IMR-90 (cell line): ENCODE data around the gene SAXO1. TPM values are rescaled to one million over a fixed set of nuclear protein-coding genes. Genes with fewer than 3 reads are reported as not detected.

ENCODE experiments used
- ATAC-seq: fragments of 200-7000 bp; cut with Tn5 transposase; 2 replicates; pipeline ENCODE4 v1.9.1; 2020; ENCODE audit warnings: low read depth, mild to moderate bottlenecking, moderate library complexity
- BruUV-seq: library from RNA; stranded (reverse); fragments of 400-500 nt; replicated peaks from 2 replicates; lab custom pipeline; 2021; lab: Mats Ljungman, UMichigan
- CTCF ChIA-PET: fragments of 300-600 bp; formaldehyde crosslinking; extraction: SDS; loops from one replicate; lab custom pipeline; 2021; ENCODE audit warnings: antibody characterized with exemption; lab: Yijun Ruan, JAX
- POLR2A ChIA-PET: fragments of 300-600 bp; sonication (Branson Sonifier 250); formaldehyde crosslinking; loops from one replicate; lab custom pipeline; 2022; ENCODE audit warnings: antibody characterized with exemption; ENCODE audit not compliant: unreplicated experiment; lab: Charles Lee
- DNase-seq: peaks from one replicate; pipeline ENCODE4 v3.0.0; 2013
- H2AFZ ChIP-seq: replicated peaks from 2 replicates; pipeline ENCODE3; 2013; ENCODE audit warnings: low read length, mild to moderate bottlenecking; ENCODE audit not compliant: poor library complexity
- H2AK5ac ChIP-seq: 2 replicates; pipeline ENCODE4 v1.6.1; 2013; ENCODE audit warnings: low read depth, low read length, inconsistent platforms
- H2AK9ac ChIP-seq: replicated peaks from 2 replicates; pipeline ENCODE3; 2013; ENCODE audit warnings: mild to moderate bottlenecking, low read depth, low read length, moderate library complexity; ENCODE audit not compliant: poor library complexity
- H2BK120ac ChIP-seq: 2 replicates; pipeline ENCODE4 v1.6.1; 2013; ENCODE audit warnings: low read depth, low read length, inconsistent platforms
- H2BK15ac ChIP-seq: 3 replicates; pipeline ENCODE4 v1.6.1; 2013; ENCODE audit warnings: low read depth, low read length, inconsistent platforms
- H2BK20ac ChIP-seq: 2 replicates; pipeline ENCODE4 v1.6.1; 2013; ENCODE audit warnings: low read depth, mild to moderate bottlenecking, inconsistent platforms, low read length, moderate library complexity
- H2BK5ac ChIP-seq: 2 replicates; pipeline ENCODE4 v1.6.1; 2013; ENCODE audit warnings: mild to moderate bottlenecking, low read depth, low read length, inconsistent platforms; ENCODE audit not compliant: poor library complexity, severe bottlenecking
- H3K14ac ChIP-seq: replicated peaks from 2 replicates; pipeline ENCODE4 v1.6.1; 2013; ENCODE audit warnings: low read depth, low read length, inconsistent platforms
- H3K18ac ChIP-seq: 2 replicates; pipeline ENCODE4 v1.6.1; 2013; ENCODE audit warnings: low read depth, low read length, control low read depth
- H3K23ac ChIP-seq: 2 replicates; pipeline ENCODE4 v1.6.1; 2013; ENCODE audit warnings: low read depth, low read length, inconsistent platforms
- H3K27ac ChIP-seq: 2 replicates; pipeline ENCODE4 v1.5.1; 2013; ENCODE audit warnings: mild to moderate bottlenecking, control low read depth, low read length; ENCODE audit not compliant: insufficient read depth
- H3K27me3 ChIP-seq: 2 replicates; pipeline ENCODE4 v1.6.1; 2013; ENCODE audit warnings: low read length; ENCODE audit not compliant: control insufficient read depth, insufficient read depth
- H3K36me3 ChIP-seq: 2 replicates; pipeline ENCODE4 v1.6.1; 2013; ENCODE audit warnings: low read length, mixed read lengths; ENCODE audit not compliant: control insufficient read depth, insufficient read depth
- H3K4ac ChIP-seq: 2 replicates; pipeline ENCODE4 v1.6.1; 2013; ENCODE audit warnings: low read depth, low read length, inconsistent platforms
- H3K4me1 ChIP-seq: 2 replicates; pipeline ENCODE4 v1.6.1; 2013; ENCODE audit warnings: low read length, mixed read lengths; ENCODE audit not compliant: control insufficient read depth, insufficient read depth
- H3K4me2 ChIP-seq: 2 replicates; pipeline ENCODE4 v1.6.1; 2013; ENCODE audit warnings: low read depth, mild to moderate bottlenecking, control low read depth, low read length, moderate library complexity
- H3K4me3 ChIP-seq: 2 replicates; pipeline ENCODE4 v1.5.1; 2013; ENCODE audit warnings: low read depth, mild to moderate bottlenecking, control low read depth, low read length, moderate library complexity; ENCODE audit not compliant: insufficient read depth
- H3K56ac ChIP-seq: 2 replicates; pipeline ENCODE4 v1.6.1; 2013; ENCODE audit warnings: low read length, inconsistent platforms; ENCODE audit not compliant: insufficient read depth; ENCODE audit errors: extremely low read depth
- H3K79me1 ChIP-seq, 2 experiments: 2 replicates each; pipeline ENCODE4 v1.6.1; 2013; ENCODE audit warnings: low read length in 2 of 2, inconsistent platforms in 1 of 2, low read depth in 1 of 2
- H3K9ac ChIP-seq: 2 replicates; pipeline ENCODE4 v1.6.1; 2013; ENCODE audit warnings: low read depth, low read length, control low read depth
- H3K9me1 ChIP-seq: 2 replicates; pipeline ENCODE4 v1.6.1; 2013; ENCODE audit warnings: low read length, inconsistent platforms; ENCODE audit not compliant: insufficient read depth
- H3K9me3 ChIP-seq: 2 replicates; pipeline ENCODE4 v1.6.1; 2013; ENCODE audit warnings: low read length; ENCODE audit not compliant: control insufficient read depth, insufficient read depth
- H4K20me1 ChIP-seq: 2 replicates; pipeline ENCODE4 v1.6.1; 2013; ENCODE audit warnings: low read length, inconsistent platforms; ENCODE audit not compliant: insufficient read depth
- H4K5ac ChIP-seq: 2 replicates; pipeline ENCODE4 v1.6.1; 2013; ENCODE audit warnings: mild to moderate bottlenecking, low read depth, low read length, control low read depth
- H4K8ac ChIP-seq, 2 experiments: 2 replicates each; pipeline ENCODE4 v1.6.1; 2013; ENCODE audit warnings: low read depth in 2 of 2, low read length in 2 of 2, control low read depth in 1 of 2, inconsistent platforms in 1 of 2
- H4K91ac ChIP-seq: 2 replicates; pipeline ENCODE4 v1.6.1; 2013; ENCODE audit warnings: low read depth, low read length, inconsistent platforms; ENCODE audit not compliant: insufficient read depth
- BHLHE40 ChIP-seq: fragments of 150-350 bp; IDR thresholded peaks from 2 replicates; pipeline ENCODE4 v1.6.1; 2016; ENCODE audit warnings: mild to moderate bottlenecking, low read depth, low read length
- CEBPB ChIP-seq: IDR thresholded peaks from 2 replicates; pipeline ENCODE4 v1.6.1; 2012; ENCODE audit warnings: low read depth, low read length, improper control_type of control experiment
- CHD1 ChIP-seq: IDR thresholded peaks from 2 replicates; pipeline ENCODE4 v1.6.1; 2012; ENCODE audit warnings: low read depth, low read length, improper control_type of control experiment
- ELK1 ChIP-seq: fragments of 150-350 bp; IDR thresholded peaks from 2 replicates; pipeline ENCODE4 v1.6.1; 2016; ENCODE audit warnings: low read depth, mild to moderate bottlenecking, low read length, moderate library complexity, borderline replicate concordance
- FOS ChIP-seq: fragments of 150-350 bp; IDR thresholded peaks from 2 replicates; pipeline ENCODE4 v1.6.1; 2016; ENCODE audit warnings: low read depth, low read length
- MAFK ChIP-seq: IDR thresholded peaks from 2 replicates; pipeline ENCODE4 v1.6.1; 2012; ENCODE audit warnings: low read depth, low read length, improper control_type of control experiment
- MXI1 ChIP-seq: IDR thresholded peaks from 2 replicates; pipeline ENCODE4 v1.6.1; 2012; ENCODE audit warnings: low read depth, mild to moderate bottlenecking, low read length, moderate library complexity, borderline replicate concordance
- NFE2L2 ChIP-seq: fragments of 150-350 bp; IDR thresholded peaks from 2 replicates; pipeline ENCODE4 v1.6.1; 2016; ENCODE audit warnings: low read depth, mild to moderate bottlenecking, low read length
- RAD21 ChIP-seq: IDR thresholded peaks from 2 replicates; pipeline ENCODE4 v1.6.1; 2012; ENCODE audit warnings: low read length, improper control_type of control experiment
- SMC3 ChIP-seq: fragments of 150-350 bp; IDR thresholded peaks from 2 replicates; pipeline ENCODE4 v1.6.1; 2016; ENCODE audit warnings: low read depth, mild to moderate bottlenecking, antibody characterized with exemption, low read length, moderate library complexity
- WGBS, 2 experiments: methylation state at CpG; one replicate each; pipeline versions ENCODE4 v1.1.5 to v1.1.7; 2013; ENCODE audit warnings: missing lambda C conversion rate in 2 of 2; ENCODE audit not compliant: insufficient read length in 1 of 2; ENCODE audit errors: extremely low coverage in 2 of 2; 5-methylcytosine and 5-hydroxymethylcytosine counted together
- dilution Hi-C: fragments of 300-500 bp; cut with HindIII; formaldehyde crosslinking; loops from one replicate; pipeline ENCODE4 v1.14.3; 2018; ENCODE audit warnings: low sequenced_read_pairs; ENCODE audit not compliant: unreplicated experiment
- in situ Hi-C: fragments of 300-500 bp; cut with MboI; formaldehyde crosslinking; loops from 3 replicates; pipeline ENCODE4 v1.14.3; 2019; ENCODE audit warnings: low sequenced_read_pairs, inconsistent platforms, mixed read lengths
- intact Hi-C: fragments of 100-400 bp; cut with micrococcal nuclease; formaldehyde crosslinking; loops from 2 replicates; pipeline ENCODE4 v1.10.0; 2022
- polyA plus RNA-seq, 3 experiments: library from polyadenylated mRNA; depleted of rRNA; stranded (reverse); fragments of >200 nt; gene quantifications; 2 replicates each; pipeline ENCODE4 v1.2.3, GENCODE V29; 2012; ENCODE audit warnings: low replicate concordance in 1 of 3
- total RNA-seq: library from RNA; depleted of rRNA; stranded (reverse); fragments of >200 nt; gene quantifications from 2 replicates; pipeline ENCODE4 v1.2.3, GENCODE V29; 2012
- TF ChIP-seq, protein P1 (sequence below): fragments of 150-350 bp; IDR thresholded peaks from 2 replicates; pipeline ENCODE4 v1.6.1; 2017; ENCODE audit warnings: mild to moderate bottlenecking, antibody characterized with exemption, low read length, low read depth

The SAXO1 gene
- total and polyA plus RNA-seq, 2 of the 4 experiments (the other 2 are of a cell fraction), result not detected

DNA sequence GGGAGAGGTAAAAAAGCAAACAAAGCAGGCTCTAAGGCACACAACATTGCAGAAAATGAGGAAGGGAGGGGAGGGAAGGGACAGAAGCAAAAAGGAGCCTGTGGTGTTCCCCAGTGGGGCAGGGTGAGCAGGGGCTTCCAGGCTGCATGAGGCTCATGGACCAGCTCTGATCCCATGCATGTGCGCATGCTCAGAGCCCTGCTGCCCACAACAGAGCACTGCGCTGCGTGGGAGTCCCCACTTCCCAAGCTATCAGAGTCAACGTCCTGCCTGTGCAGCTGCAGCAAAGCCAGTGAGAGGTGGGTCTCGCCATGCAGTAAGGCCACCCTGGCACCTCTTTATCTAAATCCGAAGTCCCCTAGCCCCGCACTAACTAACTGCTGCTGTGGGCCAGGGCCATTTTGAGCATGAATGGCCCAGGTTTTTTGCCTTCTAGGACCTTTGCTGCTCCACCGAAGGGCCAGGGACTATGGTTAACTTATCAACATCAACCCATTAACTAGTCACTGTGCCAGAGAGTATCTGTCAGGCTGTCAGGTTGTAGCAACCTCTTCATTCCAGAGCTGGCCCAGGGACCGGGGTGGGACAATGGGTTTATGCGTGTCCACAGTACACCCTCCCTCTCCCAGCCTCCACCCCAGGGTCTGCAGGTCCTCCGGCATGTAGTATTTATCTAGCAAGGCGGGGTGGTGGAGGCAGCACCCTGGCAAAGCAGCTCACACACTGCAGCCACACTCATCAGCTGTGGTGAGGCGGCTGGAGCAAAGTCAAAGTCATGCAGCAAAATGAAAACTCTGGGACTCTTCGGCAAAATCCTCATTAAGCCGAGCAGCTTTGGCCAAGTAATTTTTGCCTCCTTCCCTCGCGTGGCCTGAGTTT is 123.6 kb downstream of the SAXO1 start (continued):
- TF ChIP-seq SMC3, result no peak
- no peak for TF ChIP-seq FOS

GRCh38 chr9:18907927-18908625 is 124.9 kb downstream of the SAXO1 start:
- H4K5ac ChIP-seq, result no peak overlapping the region
- no peaks in the 10 kb centered on the region for H3K27me3 ChIP-seq
- H2AFZ ChIP-seq, result no peak overlapping the region
- H2BK20ac ChIP-seq, result 0 out of 2 replicates have a peak overlapping the region, but pooled peaks have one; percentile 24
- in situ Hi-C loops, result no loop called here
- no peaks in the 10 kb centered on the region for H4K20me1 ChIP-seq
- ChIA-PET POLR2A (no interaction called here), CTCF (no interaction called here)
- ATAC-seq (no peak), DNase-seq (no peak)
- intact Hi-C loops, result no loop called here
- no peak overlapping the region for H3K14ac ChIP-seq
- H3K18ac ChIP-seq, result no peak overlapping the region
- H3K23ac ChIP-seq, result no peak overlapping the region
- dilution Hi-C loops, result no loop called here
- H3K4me1 ChIP-seq, result peaks cover 19% of the 10 kb centered on the region
- H3K9me1 ChIP-seq, result peaks cover 12% of the 10 kb centered on the region
- no peaks in the 10 kb centered on the region for H3K79me1 ChIP-seq
- no peaks in the 10 kb centered on the region for H3K9me3 ChIP-seq
- H3K27ac ChIP-seq, result no peak overlapping the region
- TF ChIP-seq NFE2L2, result no peak
- no peak for TF ChIP-seq CHD1
- no peak for TF ChIP-seq MXI1
- TF ChIP-seq ELK1, result no peak
- no peak for TF ChIP-seq FOS
- TF ChIP-seq SMC3, result no peak
- no peak for TF ChIP-seq CEBPB
- TF ChIP-seq, protein P1, sequence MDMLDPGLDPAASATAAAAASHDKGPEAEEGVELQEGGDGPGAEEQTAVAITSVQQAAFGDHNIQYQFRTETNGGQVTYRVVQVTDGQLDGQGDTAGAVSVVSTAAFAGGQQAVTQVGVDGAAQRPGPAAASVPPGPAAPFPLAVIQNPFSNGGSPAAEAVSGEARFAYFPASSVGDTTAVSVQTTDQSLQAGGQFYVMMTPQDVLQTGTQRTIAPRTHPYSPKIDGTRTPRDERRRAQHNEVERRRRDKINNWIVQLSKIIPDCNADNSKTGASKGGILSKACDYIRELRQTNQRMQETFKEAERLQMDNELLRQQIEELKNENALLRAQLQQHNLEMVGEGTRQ, result no peak
- no peak for TF ChIP-seq MAFK
- TF ChIP-seq RAD21, result no peak
- TF ChIP-seq BHLHE40, result no peak
- H3K9ac ChIP-seq, result no peak overlapping the region
- H2BK5ac ChIP-seq, result no peak overlapping the region
- H4K8ac ChIP-seq, result no peak overlapping the region
- H2BK120ac ChIP-seq, result no peak overlapping the region
- H2AK5ac ChIP-seq, result no peak overlapping the region
- no peaks in the 10 kb centered on the region for H3K36me3 ChIP-seq
- no peak overlapping the region for H3K56ac ChIP-seq
- H2AK9ac ChIP-seq, result no peak overlapping the region
- H3K4me2 ChIP-seq, result no peak overlapping the region
- no TSS peak for BruUV-seq
- H3K4ac ChIP-seq, result no peak overlapping the region
- H2BK15ac ChIP-seq, result no peak overlapping the region
- no peak overlapping the region for H3K4me3 ChIP-seq
- H4K91ac ChIP-seq, result no peak overlapping the region; the same call in 1 of the 2 replicates
- 100% methylated on average over 1 of the region's 15 CpGs; no CpG with 5 or more reads in 1 of the 2 experiments for WGBS, 2 experiments
